CD4-positive, alpha-beta T cell (primary cell): ENCODE results near the gene RPP30. TPM values are rescaled to one million over a fixed set of nuclear protein-coding genes. Genes with fewer than 3 reads are reported as not detected.

Source experiments
- ATAC-seq: fragments of 200-7000 bp; cut with Tn5 transposase; one replicate; pipeline ENCODE4 v1.10.0; 2022; ENCODE audit warnings: mild to moderate bottlenecking; ENCODE audit not compliant: poor library complexity
- CTCF ChIA-PET: fragments of 350-600 bp; sonication (Branson Sonifier 250); formaldehyde crosslinking; loops from one replicate; lab custom pipeline; 2021; ENCODE audit warnings: antibody characterized with exemption, inconsistent platforms; lab: Charles Lee
- POLR2A ChIA-PET: fragments of 350-600 bp; sonication (Branson Sonifier 250); formaldehyde crosslinking; loops from one replicate; lab custom pipeline; 2021; ENCODE audit warnings: antibody characterized with exemption, inconsistent platforms; lab: Charles Lee
- DNase-seq, 14 experiments: peaks; one replicate each; pipeline ENCODE4 v3.0.0-alpha.2; 2013 to 2020; ENCODE audit warnings: mixed read lengths in 2 of 14
- H3K27ac ChIP-seq, 2 donors: one replicate each; pipeline versions ENCODE4 v1.5.1 to v1.7.0; 2013; ENCODE audit warnings: low read length in 2 of 2, low read depth in 1 of 2, mild to moderate bottlenecking in 1 of 2
- H3K27me3 ChIP-seq, 2 experiments: 1 replicate in 1 of 2; 2 replicates in 1 of 2; pipeline versions ENCODE4 v1.6.1 to v1.7.0; 2013; ENCODE audit warnings: low read length in 2 of 2, control low read depth in 1 of 2, mild to moderate bottlenecking in 1 of 2, moderate library complexity in 1 of 2; ENCODE audit not compliant: insufficient read depth in 2 of 2, control insufficient read depth in 1 of 2
- H3K36me3 ChIP-seq: one replicate; pipeline ENCODE4 v1.6.1; 2013; ENCODE audit warnings: low read length, control low read depth; ENCODE audit not compliant: insufficient read depth
- H3K4me1 ChIP-seq: one replicate; pipeline ENCODE4 v1.6.1; 2013; ENCODE audit warnings: low read length, control low read depth; ENCODE audit not compliant: insufficient read depth
- H3K4me3 ChIP-seq: one replicate; pipeline ENCODE4 v1.5.1; 2013; ENCODE audit warnings: mild to moderate bottlenecking, low read length, moderate library complexity
- H3K9me3 ChIP-seq, 2 experiments: 1 replicate in 1 of 2; 2 replicates in 1 of 2; pipeline versions ENCODE4 v1.6.1 to v1.7.0; 2013; ENCODE audit warnings: low read length in 2 of 2, mild to moderate bottlenecking in 2 of 2, control low read depth in 1 of 2, moderate library complexity in 1 of 2; ENCODE audit not compliant: control insufficient read depth in 1 of 2, insufficient read depth in 1 of 2
- H3K27ac Mint-ChIP-seq: one replicate; pipeline ENCODE4 v1.8.0; 2020; ENCODE audit warnings: mixed read lengths
- H3K27me3 Mint-ChIP-seq: one replicate; pipeline ENCODE4 v1.8.0; 2021; ENCODE audit warnings: mixed read lengths
- H3K36me3 Mint-ChIP-seq: one replicate; pipeline ENCODE4 v1.8.0; 2021; ENCODE audit warnings: low read depth, mixed read lengths
- H3K4me1 Mint-ChIP-seq: one replicate; pipeline ENCODE4 v1.8.0; 2021; ENCODE audit warnings: low read depth, mixed read lengths
- H3K4me3 Mint-ChIP-seq: one replicate; pipeline ENCODE4 v1.8.0; 2020; ENCODE audit warnings: mild to moderate bottlenecking, mixed read lengths
- H3K9me3 Mint-ChIP-seq: one replicate; pipeline ENCODE4 v1.8.0; 2020; ENCODE audit warnings: mixed read lengths
- intact Hi-C, 2 experiments: fragments of 100-400 bp; cut with DNase I in 1 of 2; cut with micrococcal nuclease in 1 of 2; formaldehyde crosslinking; loops; one replicate each; pipeline versions ENCODE4 v1.15.1 to v1.9.0; 2023 to 2025; cut with DNase I, micrococcal nuclease
- total RNA-seq, 174 experiments: library from RNA in 2 of 174; stranded (reverse) in 2 of 174; gene quantifications; one replicate each; pipeline ENCODE4 v1.2.3 and lab custom pipeline; 2021 to 2026
- TF ChIP-seq, protein P1 (sequence below): fragments of 200-600 bp; IDR thresholded peaks from one replicate; pipeline ENCODE4 v1.8.0; 2022; ENCODE audit warnings: antibody characterized with exemption, mild to moderate bottlenecking

RPP30 gene
- total RNA-seq, 2 experiments from 2014 or later, result 25.3 to 28.5 TPM

DNA sequence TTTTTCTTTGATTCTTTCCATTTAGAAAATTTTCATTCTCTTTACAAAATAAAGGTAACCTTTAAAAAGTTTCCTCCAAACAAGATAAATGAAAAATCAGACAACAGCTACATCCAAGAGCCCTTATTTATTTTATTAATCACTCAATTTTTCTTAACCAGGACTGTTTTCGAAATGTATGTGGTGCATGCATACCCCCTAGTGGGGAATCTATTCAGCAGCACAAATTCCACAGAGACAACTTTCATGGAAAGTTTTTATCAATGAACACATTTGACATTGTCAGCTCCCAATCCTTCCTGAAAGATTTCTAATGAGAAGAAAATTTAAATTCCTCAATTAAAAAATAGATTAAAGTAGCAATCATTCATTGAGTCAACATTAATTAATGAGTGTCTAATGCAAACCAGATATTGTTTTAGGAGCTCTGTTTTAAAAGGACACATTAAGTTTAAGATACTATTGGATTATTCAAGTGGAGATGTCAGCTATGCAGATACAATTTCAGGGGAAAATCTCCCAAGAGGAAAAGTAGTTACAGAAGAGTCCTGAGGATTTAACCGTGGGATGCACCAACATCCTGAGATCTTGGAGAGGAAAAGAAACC is 8.8 kb upstream of the RPP30 start:
- intact Hi-C loops, result loop anchor here (1.0 to 10.0 kb wide), 4 partner anchors 112 to 1438 kb away; no protein-coding TSS in a partner anchor
- peaks cover 5% of the 10 kb centered on the region for H3K4me1 ChIP-seq
- no peak overlapping the region for H3K4me3 ChIP-seq
- no peaks in the 10 kb centered on the region for H3K36me3 Mint-ChIP-seq
- peak in 3 of 14 experiments; percentile 13 to 47 (median 45) for DNase-seq
- no peaks in the 10 kb centered on the region for H3K9me3 Mint-ChIP-seq
- peak; percentile 48 for ATAC-seq
- POLR2A ChIA-PET, result interaction anchor here (1.1 kb wide), 1 partner anchor 9 kb away, joined by 6 read pairs; the partner anchor contains the start of gene RPP30
- no peaks in the 10 kb centered on the region for H3K9me3 ChIP-seq
- H3K36me3 ChIP-seq, result no peaks in the 10 kb centered on the region
- no peak overlapping the region for H3K27ac Mint-ChIP-seq
- no peak overlapping the region for H3K4me3 Mint-ChIP-seq
- TF ChIP-seq, protein P1, sequence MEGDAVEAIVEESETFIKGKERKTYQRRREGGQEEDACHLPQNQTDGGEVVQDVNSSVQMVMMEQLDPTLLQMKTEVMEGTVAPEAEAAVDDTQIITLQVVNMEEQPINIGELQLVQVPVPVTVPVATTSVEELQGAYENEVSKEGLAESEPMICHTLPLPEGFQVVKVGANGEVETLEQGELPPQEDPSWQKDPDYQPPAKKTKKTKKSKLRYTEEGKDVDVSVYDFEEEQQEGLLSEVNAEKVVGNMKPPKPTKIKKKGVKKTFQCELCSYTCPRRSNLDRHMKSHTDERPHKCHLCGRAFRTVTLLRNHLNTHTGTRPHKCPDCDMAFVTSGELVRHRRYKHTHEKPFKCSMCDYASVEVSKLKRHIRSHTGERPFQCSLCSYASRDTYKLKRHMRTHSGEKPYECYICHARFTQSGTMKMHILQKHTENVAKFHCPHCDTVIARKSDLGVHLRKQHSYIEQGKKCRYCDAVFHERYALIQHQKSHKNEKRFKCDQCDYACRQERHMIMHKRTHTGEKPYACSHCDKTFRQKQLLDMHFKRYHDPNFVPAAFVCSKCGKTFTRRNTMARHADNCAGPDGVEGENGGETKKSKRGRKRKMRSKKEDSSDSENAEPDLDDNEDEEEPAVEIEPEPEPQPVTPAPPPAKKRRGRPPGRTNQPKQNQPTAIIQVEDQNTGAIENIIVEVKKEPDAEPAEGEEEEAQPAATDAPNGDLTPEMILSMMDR, result peak; percentile 75
- no peaks in the 10 kb centered on the region for H3K4me1 Mint-ChIP-seq
- H3K27me3 ChIP-seq, result peaks cover 5 to 27% of the 10 kb centered on the region in 2 experiments
- CTCF ChIA-PET, result interaction anchor here (1.0 to 1.5 kb wide), 4 partner anchors 9 to 112 kb away, joined by 3 to 8 read pairs (median 4); partner anchors contain the start of gene RPP30
- H3K27ac ChIP-seq, result no peak overlapping the region
- peaks cover 88% of the 10 kb centered on the region for H3K27me3 Mint-ChIP-seq

DNA sequence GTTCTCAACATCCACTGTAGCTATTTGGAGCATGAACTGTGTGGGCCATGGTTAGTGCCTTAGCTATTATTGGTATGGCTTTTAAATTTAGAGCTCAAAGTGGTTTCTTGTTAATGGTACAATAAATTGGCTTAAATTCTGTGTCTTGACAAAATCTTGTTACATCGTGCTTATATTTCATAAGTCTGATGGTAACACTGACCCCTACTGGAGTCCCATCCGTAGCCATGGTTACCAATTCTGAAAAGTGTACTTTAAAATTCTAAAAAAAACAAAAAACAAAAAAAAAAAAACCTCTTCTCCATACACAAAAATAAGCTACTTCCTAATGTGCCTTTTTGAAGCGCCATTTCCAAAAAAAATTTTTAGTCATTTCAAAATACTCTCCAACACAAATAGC is 6.4 kb upstream of the RPP30 start:
- TF ChIP-seq, protein P1, result no peak
- ATAC-seq, result no peak
- POLR2A ChIA-PET, result interaction anchor here (0.8 kb wide), 1 partner anchor 1043 kb away, joined by 3 read pairs; no protein-coding TSS in a partner anchor
- intact Hi-C loops, result loop anchor here in 1 of 2 experiments (10.0 kb wide), 1 partner anchor 1441 kb away; no protein-coding TSS in a partner anchor
- Mint-ChIP-seq H3K27ac (no peak overlapping the region), H3K9me3 (no peaks in the 10 kb centered on the region), H3K4me3 (no peak overlapping the region), H3K27me3 (peaks cover 84% of the 10 kb centered on the region), H3K4me1 (no peaks in the 10 kb centered on the region), H3K36me3 (no peaks in the 10 kb centered on the region)
- H3K4me3 ChIP-seq, result no peak overlapping the region
- no peaks in the 10 kb centered on the region for H3K36me3 ChIP-seq
- DNase-seq, result peak in 3 of 14 experiments; percentile 26 to 50 (median 33)
- H3K4me1 ChIP-seq, result no peaks in the 10 kb centered on the region
- H3K27ac ChIP-seq, result no peak overlapping the region
- H3K27me3 ChIP-seq, result peaks cover 0 to 27% of the 10 kb centered on the region in 2 experiments
- CTCF ChIA-PET, result interaction anchor here (0.7 to 1.3 kb wide), 2 partner anchors 9 to 18 kb away, joined by 4 to 6 read pairs; no protein-coding TSS in a partner anchor
- no peaks in the 10 kb centered on the region for H3K9me3 ChIP-seq

DNA sequence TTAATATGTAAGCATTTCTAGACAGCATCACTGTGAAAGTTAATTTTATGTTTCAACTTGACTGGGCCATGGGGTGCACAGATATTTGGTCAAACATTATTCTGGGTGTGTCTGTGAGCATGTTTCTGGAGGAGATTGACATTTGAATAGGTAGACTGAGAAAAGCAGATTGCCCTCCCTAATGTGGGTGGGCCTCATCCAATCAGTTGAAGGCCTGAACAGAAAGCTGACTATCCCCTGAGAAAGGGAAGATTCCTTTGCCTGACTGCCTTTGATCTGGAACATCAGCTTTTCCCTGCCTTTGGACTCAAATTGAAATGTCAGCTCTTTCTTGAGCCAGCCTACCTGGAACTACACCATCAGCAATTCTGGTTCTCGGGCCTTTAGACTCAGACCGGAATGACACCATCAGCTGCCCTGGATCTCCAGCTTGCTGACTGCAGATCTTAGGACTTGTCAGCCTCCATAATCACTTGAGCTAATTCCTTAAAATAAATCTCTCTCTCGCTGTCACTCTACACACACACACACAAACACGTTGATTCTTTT is 5.7 kb upstream of the RPP30 start:
- Mint-ChIP-seq H3K4me3 (no peak overlapping the region), H3K9me3 (no peaks in the 10 kb centered on the region), H3K27ac (no peak overlapping the region), H3K27me3 (peaks cover 84% of the 10 kb centered on the region), H3K36me3 (no peaks in the 10 kb centered on the region), H3K4me1 (peaks cover 5% of the 10 kb centered on the region)
- ATAC-seq (no peak), DNase-seq (no peak)
- TF ChIP-seq, protein P1, result no peak
- intact Hi-C loops, result loop anchor here in 1 of 2 experiments (10.0 kb wide), 1 partner anchor 1441 kb away; no protein-coding TSS in a partner anchor
- CTCF ChIA-PET, result interaction anchor here (1.3 kb wide), 1 partner anchor 10 kb away, joined by 6 read pairs; no protein-coding TSS in a partner anchor
- Histone ChIP-seq H3K9me3 (no peaks in the 10 kb centered on the region), H3K4me3 (no peak overlapping the region), H3K36me3 (no peaks in the 10 kb centered on the region), H3K27me3 (peaks cover 0 to 34% of the 10 kb centered on the region in 2 experiments), H3K27ac (no peak overlapping the region), H3K4me1 (peaks cover under 1% of the 10 kb centered on the region)
- POLR2A ChIA-PET, result interaction anchor here (0.8 kb wide), 1 partner anchor 1042 kb away, joined by 3 read pairs; no protein-coding TSS in a partner anchor
